Activated T-cell treated with anti-CD3 and anti-CD28 coated beads, Interleukin-2, amount 50 U/mL, for 24 hours (primary cell): ENCODE measurements around the gene CCDC34.
"Not testable (repeated sequence)": the region's sequence is repeated elsewhere in the genome, so short reads cannot be mapped to it uniquely, and the experiment has no call there.

Source experiments
- DNase-seq: peaks from one replicate; pipeline ENCODE4 v3.0.0-alpha.2; 2020
- H3K27ac Mint-ChIP-seq: 2 replicates; pipeline ENCODE4 v1.8.0; 2020; ENCODE audit warnings: mild to moderate bottlenecking, mixed read lengths
- H3K27me3 Mint-ChIP-seq: 2 replicates; pipeline ENCODE4 v1.8.0; 2020; ENCODE audit warnings: mixed read lengths
- H3K36me3 Mint-ChIP-seq: 2 replicates; pipeline ENCODE4 v1.8.0; 2020; ENCODE audit warnings: low read depth, mixed read lengths
- H3K4me1 Mint-ChIP-seq: 2 replicates; pipeline ENCODE4 v1.8.0; 2020; ENCODE audit warnings: low read depth, mixed read lengths
- H3K4me3 Mint-ChIP-seq: 2 replicates; pipeline ENCODE4 v1.8.0; 2020; ENCODE audit warnings: mild to moderate bottlenecking, moderate library complexity, mixed read lengths
- H3K9me3 Mint-ChIP-seq: 2 replicates; pipeline ENCODE4 v1.8.0; 2020; ENCODE audit warnings: mixed read lengths

The CCDC34 gene

GRCh38 chr11:27357250-27357649 lies 5.8 kb downstream of the CCDC34 start:
- Mint-ChIP-seq H3K4me3 (no peak overlapping the region), H3K4me1 (peaks cover 13% of the 10 kb centered on the region), H3K9me3 (no peaks in the 10 kb centered on the region), H3K36me3 (peaks cover 5% of the 10 kb centered on the region), H3K27ac (no peak overlapping the region), H3K27me3 (no peaks in the 10 kb centered on the region)
- no peak for DNase-seq

- peaks cover 7% of the 10 kb centered on the region for H3K36me3 Mint-ChIP-seq
- no peak overlapping the region for H3K27ac Mint-ChIP-seq
- no peaks in the 10 kb centered on the region for H3K9me3 Mint-ChIP-seq
- no peak for DNase-seq
- peaks cover 7% of the 10 kb centered on the region for H3K4me1 Mint-ChIP-seq
- no peaks in the 10 kb centered on the region for H3K27me3 Mint-ChIP-seq
- H3K4me3 Mint-ChIP-seq = no peak overlapping the region
Observed at GRCh38 chr11:27356624-27357222, 6.3 kb downstream of the CCDC34 start.

GRCh38 chr11:27355575-27356104 lies 7.4 kb downstream of the CCDC34 start:
- H3K27ac Mint-ChIP-seq = no peak overlapping the region
- DNase-seq = no peak
- H3K4me3 Mint-ChIP-seq = no peak overlapping the region
- no peaks in the 10 kb centered on the region for H3K27me3 Mint-ChIP-seq
- peaks cover 8% of the 10 kb centered on the region for H3K36me3 Mint-ChIP-seq
- no peaks in the 10 kb centered on the region for H3K9me3 Mint-ChIP-seq
- peaks cover 3% of the 10 kb centered on the region for H3K4me1 Mint-ChIP-seq

- Mint-ChIP-seq H3K4me1 (peaks cover 3% of the 10 kb centered on the region), H3K4me3 (no peak overlapping the region), H3K27me3 (no peaks in the 10 kb centered on the region), H3K27ac (no peak overlapping the region), H3K9me3 (no peaks in the 10 kb centered on the region), H3K36me3 (peaks cover 15% of the 10 kb centered on the region)
- DNase-seq = no peak
Observed at GRCh38 chr11:27354359-27354965, 8.6 kb downstream of the CCDC34 start.

GRCh38 chr11:27353593-27354358 lies 9.2 kb downstream of the CCDC34 start:
- H3K9me3 Mint-ChIP-seq = no peaks in the 10 kb centered on the region
- H3K4me1 Mint-ChIP-seq = no peaks in the 10 kb centered on the region
- peaks cover 17% of the 10 kb centered on the region for H3K36me3 Mint-ChIP-seq
- no peak overlapping the region for H3K27ac Mint-ChIP-seq
- no peak overlapping the region for H3K4me3 Mint-ChIP-seq
- H3K27me3 Mint-ChIP-seq = no peaks in the 10 kb centered on the region
- DNase-seq = no peak

- no peak for DNase-seq
- no peak overlapping the region for H3K4me3 Mint-ChIP-seq
- H3K4me1 Mint-ChIP-seq = no peaks in the 10 kb centered on the region
- no peaks in the 10 kb centered on the region for H3K9me3 Mint-ChIP-seq
- H3K27ac Mint-ChIP-seq = no peak overlapping the region
- H3K27me3 Mint-ChIP-seq = no peaks in the 10 kb centered on the region
- peaks cover 20% of the 10 kb centered on the region for H3K36me3 Mint-ChIP-seq
Observed at GRCh38 chr11:27352781-27353180, 10.2 kb downstream of the CCDC34 start.

GRCh38 chr11:27350511-27350910 lies 12.5 kb downstream of the CCDC34 start:
- Mint-ChIP-seq H3K27me3 (no peaks in the 10 kb centered on the region), H3K27ac (no peak overlapping the region), H3K4me3 (no peak overlapping the region), H3K36me3 (peaks cover 21% of the 10 kb centered on the region), H3K4me1 (no peaks in the 10 kb centered on the region), H3K9me3 (no peaks in the 10 kb centered on the region)
- no peak for DNase-seq

GRCh38 chr11:27349919-27350318 lies 13.1 kb downstream of the CCDC34 start:
- Mint-ChIP-seq H3K27me3 (no peaks in the 10 kb centered on the region), H3K36me3 (peaks cover 21% of the 10 kb centered on the region), H3K4me3 (no peak overlapping the region), H3K4me1 (no peaks in the 10 kb centered on the region), H3K27ac (no peak overlapping the region), H3K9me3 (no peaks in the 10 kb centered on the region)
- no peak for DNase-seq

- H3K9me3 Mint-ChIP-seq = no peaks in the 10 kb centered on the region
- H3K4me3 Mint-ChIP-seq = no peak overlapping the region
- peaks cover 21% of the 10 kb centered on the region for H3K36me3 Mint-ChIP-seq
- no peaks in the 10 kb centered on the region for H3K4me1 Mint-ChIP-seq
- no peak for DNase-seq
- H3K27ac Mint-ChIP-seq = no peak overlapping the region
- H3K27me3 Mint-ChIP-seq = no peaks in the 10 kb centered on the region
Observed at GRCh38 chr11:27348340-27348873, 14.6 kb downstream of the CCDC34 start.

GRCh38 chr11:27347359-27348339 lies 15.4 kb downstream of the CCDC34 start:
- peaks cover 21% of the 10 kb centered on the region for H3K36me3 Mint-ChIP-seq
- no peaks in the 10 kb centered on the region for H3K27me3 Mint-ChIP-seq
- no peaks in the 10 kb centered on the region for H3K4me1 Mint-ChIP-seq

GRCh38 chr11:27339941-27340340 lies 23.1 kb downstream of the CCDC34 start:
- DNase-seq = no peak
- Mint-ChIP-seq H3K27me3 (no peaks in the 10 kb centered on the region), H3K36me3 (peaks cover 12% of the 10 kb centered on the region), H3K4me3 (no peak overlapping the region), H3K4me1 (no peaks in the 10 kb centered on the region), H3K27ac (no peak overlapping the region), H3K9me3 (no peaks in the 10 kb centered on the region)

More at GRCh38 chr11:27347359-27348339, 15.4 kb downstream of the CCDC34 start:
- no peak for DNase-seq
- Mint-ChIP-seq H3K4me3 (no peak overlapping the region), H3K9me3 (no peaks in the 10 kb centered on the region), H3K27ac (no peak overlapping the region)

- not testable (repeated sequence) for H3K4me1 Mint-ChIP-seq, H3K27me3 Mint-ChIP-seq, H3K4me3 Mint-ChIP-seq, H3K27ac Mint-ChIP-seq, DNase-seq, H3K9me3 Mint-ChIP-seq, H3K36me3 Mint-ChIP-seq
Observed at GRCh38 chr11:27334764-27335163, 28.3 kb downstream of the CCDC34 start.

- Mint-ChIP-seq H3K9me3 (no peaks in the 10 kb centered on the region), H3K27me3 (no peaks in the 10 kb centered on the region), H3K36me3 (peaks cover 3% of the 10 kb centered on the region), H3K27ac (no peak overlapping the region), H3K4me1 (no peaks in the 10 kb centered on the region), H3K4me3 (no peak overlapping the region)
- DNase-seq = no peak
Observed at GRCh38 chr11:27331981-27332380, 31.0 kb downstream of the CCDC34 start.
